Left ventricle myocardium inferior (tissue), 1 donor: Measurements from ENCODE around the gene CCT3. TPM values are rescaled to one million over a fixed set of nuclear protein-coding genes. Genes with fewer than 3 reads are reported as not detected.
A peak's percentile ranks its signal among the peaks of the same experiment; 100 is the strongest.

Experiments used
- DNase-seq: peaks from one replicate; pipeline ENCODE4 v3.0.0-alpha.2; 2020
- H3K27ac ChIP-seq: fragments of 200-600 bp; replicated peaks from 2 replicates; pipeline ENCODE4 v1.8.0; 2021
- H3K27me3 ChIP-seq: fragments of 200-600 bp; 2 replicates; pipeline ENCODE4 v1.8.0; 2021; ENCODE audit warnings: low read depth
- H3K36me3 ChIP-seq: fragments of 200-600 bp; 2 replicates; pipeline ENCODE4 v1.8.0; 2021
- H3K4me1 ChIP-seq: fragments of 200-600 bp; 2 replicates; pipeline ENCODE4 v1.8.0; 2021
- H3K4me3 ChIP-seq: fragments of 200-600 bp; 2 replicates; pipeline ENCODE4 v1.8.0; 2021; ENCODE audit warnings: mild to moderate bottlenecking, moderate library complexity
- H3K9me3 ChIP-seq: fragments of 200-600 bp; replicated peaks from 2 replicates; pipeline ENCODE4 v1.8.0; 2021
- intact Hi-C: fragments of 100-400 bp; cut with micrococcal nuclease; formaldehyde crosslinking; loops from one replicate; pipeline ENCODE4 v1.11.0; 2022
- total RNA-seq: library from RNA; stranded (reverse); fragmentation: NEBNext Ultra II Directional; extraction: Animal tissue kit (Norgen Biotek cat#: 25700); gene quantifications from one replicate; pipeline ENCODE4 v1.2.1, GENCODE V29; 2021
- TF ChIP-seq, protein P1 (sequence below): fragments of 200-600 bp; IDR thresholded peaks from 2 replicates; pipeline ENCODE4 v1.8.0; 2021; ENCODE audit warnings: antibody characterized with exemption, mild to moderate bottlenecking, borderline replicate concordance
- donor health status: DM: no; HTN: yes; CAD: no; lungs with severe emphysema.

The CCT3 gene
- total RNA-seq, 1 donor from 2014 or later: 123 TPM

DNA sequence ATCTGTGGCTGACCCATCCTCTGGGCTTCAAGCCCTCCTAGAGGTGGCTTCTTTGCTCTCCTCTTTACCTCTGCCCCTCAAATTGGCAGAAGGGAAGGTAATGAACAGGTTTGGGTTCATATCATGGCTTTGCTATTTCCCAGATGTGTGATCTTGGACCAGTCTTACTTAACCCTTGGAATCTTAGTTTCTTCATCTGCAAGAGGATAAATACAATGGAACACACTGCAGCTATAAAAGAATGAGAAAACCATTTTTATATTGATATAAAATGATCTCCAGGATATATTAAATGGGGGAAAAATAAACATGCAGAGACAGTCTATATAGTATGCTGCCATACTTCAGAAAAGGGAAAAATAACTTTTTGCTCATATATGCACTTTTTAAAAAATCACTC is 48.2 kb downstream of the CCT3 start:
- intact Hi-C loops: no loop called here
- H3K4me3 ChIP-seq: no peak overlapping the region
- TF ChIP-seq, protein P1, sequence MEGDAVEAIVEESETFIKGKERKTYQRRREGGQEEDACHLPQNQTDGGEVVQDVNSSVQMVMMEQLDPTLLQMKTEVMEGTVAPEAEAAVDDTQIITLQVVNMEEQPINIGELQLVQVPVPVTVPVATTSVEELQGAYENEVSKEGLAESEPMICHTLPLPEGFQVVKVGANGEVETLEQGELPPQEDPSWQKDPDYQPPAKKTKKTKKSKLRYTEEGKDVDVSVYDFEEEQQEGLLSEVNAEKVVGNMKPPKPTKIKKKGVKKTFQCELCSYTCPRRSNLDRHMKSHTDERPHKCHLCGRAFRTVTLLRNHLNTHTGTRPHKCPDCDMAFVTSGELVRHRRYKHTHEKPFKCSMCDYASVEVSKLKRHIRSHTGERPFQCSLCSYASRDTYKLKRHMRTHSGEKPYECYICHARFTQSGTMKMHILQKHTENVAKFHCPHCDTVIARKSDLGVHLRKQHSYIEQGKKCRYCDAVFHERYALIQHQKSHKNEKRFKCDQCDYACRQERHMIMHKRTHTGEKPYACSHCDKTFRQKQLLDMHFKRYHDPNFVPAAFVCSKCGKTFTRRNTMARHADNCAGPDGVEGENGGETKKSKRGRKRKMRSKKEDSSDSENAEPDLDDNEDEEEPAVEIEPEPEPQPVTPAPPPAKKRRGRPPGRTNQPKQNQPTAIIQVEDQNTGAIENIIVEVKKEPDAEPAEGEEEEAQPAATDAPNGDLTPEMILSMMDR: no peak

DNA sequence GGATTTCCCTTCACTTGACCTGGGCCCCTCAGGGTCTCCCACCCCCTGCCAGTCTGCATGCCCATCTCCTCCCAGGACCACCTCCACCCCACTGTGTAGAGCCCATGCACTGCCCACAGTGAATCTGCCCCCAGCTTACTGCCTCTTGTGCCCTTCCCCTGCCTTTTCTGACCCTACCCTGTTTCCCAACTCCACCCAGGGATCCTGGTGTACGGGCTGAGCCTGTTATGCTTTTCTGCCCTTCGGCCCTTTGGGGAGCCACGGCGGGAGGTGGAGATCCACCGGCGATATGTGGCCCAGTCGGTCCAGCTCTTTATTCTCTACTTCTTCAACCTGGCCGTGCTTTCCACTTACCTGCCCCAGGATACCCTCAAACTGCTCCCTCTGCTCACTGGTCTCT is 52.0 kb downstream of the CCT3 start:
- no peak overlapping the region for H3K4me3 ChIP-seq
- H3K36me3 ChIP-seq: peaks cover 17% of the 10 kb centered on the region
- no peaks in the 10 kb centered on the region for H3K9me3 ChIP-seq
- H3K4me1 ChIP-seq: peaks cover 35% of the 10 kb centered on the region
- no peaks in the 10 kb centered on the region for H3K27me3 ChIP-seq
- TF ChIP-seq, protein P1: no peak
- DNase-seq: no peak
- intact Hi-C loops: no loop called here
- H3K27ac ChIP-seq: no peak overlapping the region

More for the DNA sequence above, 48.2 kb downstream of the CCT3 start:
- H3K27ac ChIP-seq: no peak overlapping the region
- peaks cover 19% of the 10 kb centered on the region for H3K4me1 ChIP-seq
- H3K9me3 ChIP-seq: no peaks in the 10 kb centered on the region
- peaks cover 17% of the 10 kb centered on the region for H3K36me3 ChIP-seq
- no peak for DNase-seq
- no peaks in the 10 kb centered on the region for H3K27me3 ChIP-seq

DNA sequence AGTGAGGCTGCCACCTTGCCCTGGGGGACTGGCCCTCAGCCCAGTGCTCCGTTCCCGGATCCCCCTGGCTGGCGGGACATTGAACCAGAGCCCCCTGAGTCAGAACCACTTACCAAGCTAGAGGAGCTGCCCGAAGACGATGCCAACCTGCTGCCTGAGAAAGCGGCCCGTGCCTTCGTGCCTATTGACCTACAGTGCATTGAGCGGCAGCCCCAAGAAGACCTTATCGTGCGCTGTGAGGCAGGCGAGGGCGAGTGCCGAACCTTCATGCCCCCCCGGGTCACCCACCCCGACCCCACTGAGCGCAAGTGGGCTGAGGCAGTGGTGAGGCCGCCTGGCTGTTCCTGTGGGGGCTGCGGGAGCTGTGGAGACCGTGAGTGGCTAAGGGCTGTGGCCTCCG is 52.7 kb downstream of the CCT3 start:
- Histone ChIP-seq H3K36me3 (peaks cover 17% of the 10 kb centered on the region), H3K9me3 (no peaks in the 10 kb centered on the region), H3K4me1 (peaks cover 37% of the 10 kb centered on the region), H3K27ac (no peak overlapping the region), H3K27me3 (no peaks in the 10 kb centered on the region), H3K4me3 (no peak overlapping the region)
- TF ChIP-seq, protein P1: no peak
- DNase-seq: no peak
- intact Hi-C loops: no loop called here

DNA sequence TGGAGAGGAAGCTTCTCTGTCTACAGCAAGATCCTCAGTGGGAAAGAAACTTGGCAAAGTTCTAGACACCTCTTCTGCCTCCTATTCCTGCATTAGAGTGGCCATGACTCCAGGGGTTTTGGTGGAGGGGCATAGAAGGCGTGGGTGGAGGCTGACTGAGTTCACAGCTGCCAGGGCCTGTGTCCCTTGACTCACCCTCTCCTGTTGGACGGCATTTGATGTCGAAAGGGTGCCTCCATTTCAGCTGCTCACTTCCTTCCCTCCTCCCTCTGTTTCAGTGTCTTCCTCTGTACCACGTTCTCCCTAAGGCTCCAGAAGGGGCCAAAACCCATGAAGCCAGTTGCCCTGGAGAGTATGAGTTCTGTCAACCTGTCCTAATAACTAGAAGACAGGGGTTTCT is 53.3 kb downstream of the CCT3 start:
- intact Hi-C loops: no loop called here
- H3K9me3 ChIP-seq: no peaks in the 10 kb centered on the region
- H3K27me3 ChIP-seq: no peaks in the 10 kb centered on the region
- H3K4me3 ChIP-seq: no peak overlapping the region
- peaks cover 44% of the 10 kb centered on the region for H3K4me1 ChIP-seq
- DNase-seq: no peak
- peaks cover 17% of the 10 kb centered on the region for H3K36me3 ChIP-seq
- H3K27ac ChIP-seq: no peak overlapping the region
- TF ChIP-seq, protein P1: no peak

DNA sequence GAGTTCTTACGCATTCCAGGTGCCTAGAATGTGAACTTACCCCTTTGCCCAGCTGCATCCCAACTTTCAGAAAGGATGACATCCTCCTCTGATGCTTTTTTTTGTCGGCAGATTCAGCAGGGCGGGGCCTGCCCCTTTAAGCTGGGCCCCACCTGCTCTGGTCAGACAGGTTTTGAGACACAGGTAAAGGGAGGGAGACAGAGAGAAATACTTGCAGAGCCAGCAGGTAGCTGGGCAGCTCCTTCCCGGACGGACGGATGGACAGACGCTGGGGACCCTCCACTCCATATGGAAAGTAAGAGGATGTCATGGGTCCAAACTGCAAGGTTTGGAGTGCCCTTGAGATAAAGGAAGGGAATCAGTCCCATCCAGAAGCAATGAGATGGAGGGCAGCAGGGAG is 54.0 kb downstream of the CCT3 start, which contains the start of gene TMEM79:
TMEM79 (plus strand) TSS at position 214 of the 400 bp plus-strand sequence. CDS start 902 bp downstream, outside the sequence.
- peaks cover 49% of the 10 kb centered on the region for H3K4me1 ChIP-seq
- TF ChIP-seq, protein P1: no peak
- H3K9me3 ChIP-seq: no peaks in the 10 kb centered on the region
- intact Hi-C loops: no loop called here
- no peaks in the 10 kb centered on the region for H3K27me3 ChIP-seq
- H3K27ac ChIP-seq: peak within 1 kb of the TSS; percentile 92
- H3K36me3 ChIP-seq: peaks cover 17% of the 10 kb centered on the region
- no peak for DNase-seq
- H3K4me3 ChIP-seq: peak within 1 kb of the TSS; percentile 82
